OCI-LY7 (cell line): ENCODE data around the gene HDAC7. TPM values are rescaled to one million over a fixed set of nuclear protein-coding genes. Genes with fewer than 3 reads are reported as not detected.
"Not testable (repeated sequence)": the region's sequence is repeated elsewhere in the genome, so short reads cannot be mapped to it uniquely, and the experiment has no call there.

Experiments used
- BruUV-seq: library from RNA; stranded (reverse); fragments of 400-500 nt; replicated peaks from 2 replicates; lab custom pipeline; 2021; lab: Mats Ljungman, UMichigan
- CTCF ChIA-PET: fragments of 300-600 bp; sonication (Branson Sonifier 250); formaldehyde crosslinking; loops from one replicate; lab custom pipeline; 2022; ENCODE audit warnings: antibody characterized with exemption; ENCODE audit not compliant: unreplicated experiment; lab: Charles Lee
- POLR2A ChIA-PET: fragments of 300-600 bp; sonication (Branson Sonifier 250); formaldehyde crosslinking; loops from one replicate; lab custom pipeline; 2022; ENCODE audit warnings: antibody characterized with exemption; lab: Charles Lee
- DNase-seq: peaks from one replicate; pipeline ENCODE4 v3.0.0-alpha.2; 2015; ENCODE audit warnings: low spot score
- H2AFZ ChIP-seq: fragments of 200-600 bp; sonication (generic), shearing (Covaris generic); 2 replicates; pipeline ENCODE4 v1.6.1; 2014; ENCODE audit warnings: mild to moderate bottlenecking, antibody characterized with exemption, low read length, moderate library complexity
- H3K27ac ChIP-seq: fragments of 200-600 bp; sonication (generic); 2 replicates; pipeline ENCODE4 v1.5.1; 2014; ENCODE audit warnings: mixed run types, low read depth, mild to moderate bottlenecking, moderate library complexity, low read length, inconsistent platforms; ENCODE audit not compliant: poor library complexity, severe bottlenecking
- H3K36me3 ChIP-seq: fragments of 200-600 bp; sonication (generic); 2 replicates; pipeline ENCODE4 v1.6.1; 2014; ENCODE audit warnings: mild to moderate bottlenecking, antibody characterized with exemption, low read length, moderate library complexity, mixed read lengths; ENCODE audit not compliant: insufficient read depth
- H3K4me1 ChIP-seq: fragments of 200-600 bp; sonication (generic); 2 replicates; pipeline ENCODE4 v1.5.1; 2014; ENCODE audit warnings: mild to moderate bottlenecking, low read length; ENCODE audit not compliant: insufficient read depth, poor library complexity, severe bottlenecking
- H3K4me2 ChIP-seq: fragments of 200-600 bp; sonication (generic); 2 replicates; pipeline ENCODE4 v1.6.1; 2014; ENCODE audit warnings: mild to moderate bottlenecking, low read length
- H3K4me3 ChIP-seq: fragments of 200-600 bp; sonication (generic); 2 replicates; pipeline ENCODE4 v1.5.1; 2014; ENCODE audit warnings: mild to moderate bottlenecking, low read depth, low read length; ENCODE audit not compliant: poor library complexity, severe bottlenecking
- H3K79me2 ChIP-seq: fragments of 200-600 bp; sonication (generic); 2 replicates; pipeline ENCODE4 v1.6.1; 2016; ENCODE audit warnings: low read depth, mild to moderate bottlenecking, low read length, moderate library complexity, mixed read lengths; ENCODE audit not compliant: insufficient read depth
- H3K9me2 ChIP-seq: fragments of 200-600 bp; sonication (generic); 2 replicates; pipeline ENCODE4 v1.6.1; 2016; ENCODE audit warnings: mild to moderate bottlenecking, low read length, mixed read lengths; ENCODE audit not compliant: insufficient read depth
- H3K9me3 ChIP-seq: fragments of 200-600 bp; sonication (generic); 2 replicates; pipeline ENCODE4 v1.6.1; 2014; ENCODE audit warnings: mild to moderate bottlenecking, mixed run types, low read length, mixed read lengths
- H4K20me1 ChIP-seq: fragments of 200-600 bp; sonication (generic); 2 replicates; pipeline ENCODE4 v1.6.1; 2014; ENCODE audit warnings: mild to moderate bottlenecking, antibody characterized with exemption, low read length, moderate library complexity, mixed read lengths; ENCODE audit not compliant: insufficient read depth
- EZH2phosphoT487 ChIP-seq: fragments of 200-600 bp; sonication (generic); IDR thresholded peaks from 2 replicates; pipeline ENCODE4 v1.6.1; 2018; ENCODE audit warnings: low read depth, borderline replicate concordance, mild to moderate bottlenecking, mixed run types, antibody characterized with exemption, low read length, moderate library complexity, mixed read lengths
- intact Hi-C: fragments of 100-400 bp; cut with micrococcal nuclease; formaldehyde crosslinking; loops from one replicate; pipeline ENCODE4 v1.10.0; 2022; ENCODE audit not compliant: unreplicated experiment
- total RNA-seq, 2 experiments: library from RNA; depleted of rRNA in 1 of 2; stranded (reverse); fragments of >200 nt in 1 of 2; shearing (Covaris generic) in 1 of 2; gene quantifications; 2 replicates each; pipeline ENCODE4 v1.2.3, GENCODE V29; 2014 to 2022
- TF ChIP-seq, protein P1 (sequence below): fragments of 200-600 bp; sonication (generic); conservative IDR thresholded peaks from 2 replicates; pipeline ENCODE4 v1.5.1; 2014; ENCODE audit warnings: mild to moderate bottlenecking, antibody characterized with exemption, low read length, moderate library complexity, mixed read lengths

HDAC7 gene
- total RNA-seq, 2 experiments from 2014 or later = 45.9 to 131 TPM

- Histone ChIP-seq H3K9me2 (no peaks in the 10 kb centered on the region), H3K4me2 (peak overlapping the region; percentile 98), H3K4me1 (peaks cover 81% of the 10 kb centered on the region), H3K36me3 (peaks cover 15% of the 10 kb centered on the region; the same call in 1 of the 2 replicates), H2AFZ (no peak overlapping the region), H3K9me3 (no peaks in the 10 kb centered on the region), H4K20me1 (0 out of 2 replicates have a peak, but pooled peaks cover 3% of the 10 kb centered on the region), H3K4me3 (peak overlapping the region; percentile 83), H3K27ac (peak overlapping the region; percentile 96), H3K79me2 (peaks cover 72% of the 10 kb centered on the region)
- no peak for TF ChIP-seq EZH2phosphoT487
- TF ChIP-seq, protein P1, sequence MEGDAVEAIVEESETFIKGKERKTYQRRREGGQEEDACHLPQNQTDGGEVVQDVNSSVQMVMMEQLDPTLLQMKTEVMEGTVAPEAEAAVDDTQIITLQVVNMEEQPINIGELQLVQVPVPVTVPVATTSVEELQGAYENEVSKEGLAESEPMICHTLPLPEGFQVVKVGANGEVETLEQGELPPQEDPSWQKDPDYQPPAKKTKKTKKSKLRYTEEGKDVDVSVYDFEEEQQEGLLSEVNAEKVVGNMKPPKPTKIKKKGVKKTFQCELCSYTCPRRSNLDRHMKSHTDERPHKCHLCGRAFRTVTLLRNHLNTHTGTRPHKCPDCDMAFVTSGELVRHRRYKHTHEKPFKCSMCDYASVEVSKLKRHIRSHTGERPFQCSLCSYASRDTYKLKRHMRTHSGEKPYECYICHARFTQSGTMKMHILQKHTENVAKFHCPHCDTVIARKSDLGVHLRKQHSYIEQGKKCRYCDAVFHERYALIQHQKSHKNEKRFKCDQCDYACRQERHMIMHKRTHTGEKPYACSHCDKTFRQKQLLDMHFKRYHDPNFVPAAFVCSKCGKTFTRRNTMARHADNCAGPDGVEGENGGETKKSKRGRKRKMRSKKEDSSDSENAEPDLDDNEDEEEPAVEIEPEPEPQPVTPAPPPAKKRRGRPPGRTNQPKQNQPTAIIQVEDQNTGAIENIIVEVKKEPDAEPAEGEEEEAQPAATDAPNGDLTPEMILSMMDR = no peak
- intact Hi-C loops = loop anchor here (1.0 kb wide), 1 partner anchor 19 kb away; no protein-coding TSS in a partner anchor
- ChIA-PET POLR2A (interaction anchor here (0.7 to 7.9 kb wide), 6 partner anchors 8 to 597 kb away, joined by 4 to 239 read pairs (median 6); no protein-coding TSS in a partner anchor), CTCF (interaction anchor here (0.6 to 5.5 kb wide), 10 partner anchors 8 to 52 kb away, joined by 3 to 85 read pairs (median 4); no protein-coding TSS in a partner anchor)
- no TSS peak for BruUV-seq
- no peak for DNase-seq
These were observed 3.1 kb downstream of the HDAC7 start for GRCh38 chr12:47816403-47817271.

- intact Hi-C loops, H3K9me2 ChIP-seq, BruUV-seq, H3K4me3 ChIP-seq, H3K9me3 ChIP-seq, DNase-seq, CTCF ChIA-PET, H2AFZ ChIP-seq, H4K20me1 ChIP-seq: not testable (repeated sequence)
- Histone ChIP-seq H3K4me2 (peak overlapping the region; percentile 98), H3K4me1 (peaks cover 86% of the 10 kb centered on the region), H3K79me2 (peaks cover 84% of the 10 kb centered on the region), H3K36me3 (peaks cover 19% of the 10 kb centered on the region; the same call in 1 of the 2 replicates), H3K27ac (peak overlapping the region; percentile 96)
- POLR2A ChIA-PET = interaction anchor here (0.7 to 10.4 kb wide), 3 partner anchors 12 to 17 kb away, joined by 5 to 342 read pairs (median 239); no protein-coding TSS in a partner anchor
- TF ChIP-seq, protein P1 = peak; percentile 23; the same call in 1 of the 2 replicates
These were observed 4.3 kb downstream of the HDAC7 start for GRCh38 chr12:47815447-47815846.
